Mucosa of descending colon (tissue), 3 donors: Measurements from ENCODE around the gene TMEM151B. TPM values are rescaled to one million over a fixed set of nuclear protein-coding genes. Genes with fewer than 3 reads are reported as not detected.

ENCODE experiments used
- ATAC-seq: fragments of 200-7000 bp; cut with Tn5 transposase; one replicate; pipeline ENCODE4 v1.9.1; 2020; ENCODE audit warnings: mild to moderate bottlenecking, moderate library complexity
- DNase-seq, 3 donors: peaks; one replicate each; pipeline ENCODE4 v3.0.0-alpha.2; 2020
- H3K36me3 ChIP-seq: fragments of 200-600 bp; one replicate; pipeline ENCODE4 v1.8.0; 2021; ENCODE audit warnings: low read depth, mild to moderate bottlenecking
- H3K4me1 ChIP-seq: fragments of 200-600 bp; one replicate; pipeline ENCODE4 v1.8.0; 2021; ENCODE audit warnings: low read depth, mild to moderate bottlenecking
- H3K4me3 ChIP-seq: fragments of 200-600 bp; one replicate; pipeline ENCODE4 v1.8.0; 2021; ENCODE audit warnings: mild to moderate bottlenecking
- H3K9me3 ChIP-seq: fragments of 200-600 bp; one replicate; pipeline ENCODE4 v1.8.0; 2021; ENCODE audit warnings: mild to moderate bottlenecking
- intact Hi-C, 2 donors: fragments of 100-400 bp; cut with DNase I in 1 of 2; cut with micrococcal nuclease in 1 of 2; formaldehyde crosslinking; loops; one replicate each; pipeline versions ENCODE4 v1.11.0 to v1.11.1; 2022; cut with DNase I, micrococcal nuclease
- total RNA-seq, 3 donors: library from RNA; stranded (reverse); fragmentation: NEBNext Ultra II Directional in 2 of 3; extraction: Animal tissue kit (Norgen Biotek cat#: 25700) in 2 of 3; gene quantifications; one replicate each; pipeline versions ENCODE4 v1.2.1 to v1.2.4, GENCODE V29; 2021 to 2023
- TF ChIP-seq, protein P1 (sequence below): fragments of 200-600 bp; IDR thresholded peaks from one replicate; pipeline ENCODE4 v1.8.0; 2022; ENCODE audit warnings: antibody characterized with exemption, mild to moderate bottlenecking
- donor health status: DM: no; HTN: no; CAD: no; lungs with moderate emphysema.
- donor health status: DM: no; HTN: no; CAD: no.
- donor health status: DM: no; HTN: yes; CAD: no.

Gene TMEM151B
- total RNA-seq, 3 donors from 2014 or later: 0.17 to 1.4 (median 0.31) TPM

DNA sequence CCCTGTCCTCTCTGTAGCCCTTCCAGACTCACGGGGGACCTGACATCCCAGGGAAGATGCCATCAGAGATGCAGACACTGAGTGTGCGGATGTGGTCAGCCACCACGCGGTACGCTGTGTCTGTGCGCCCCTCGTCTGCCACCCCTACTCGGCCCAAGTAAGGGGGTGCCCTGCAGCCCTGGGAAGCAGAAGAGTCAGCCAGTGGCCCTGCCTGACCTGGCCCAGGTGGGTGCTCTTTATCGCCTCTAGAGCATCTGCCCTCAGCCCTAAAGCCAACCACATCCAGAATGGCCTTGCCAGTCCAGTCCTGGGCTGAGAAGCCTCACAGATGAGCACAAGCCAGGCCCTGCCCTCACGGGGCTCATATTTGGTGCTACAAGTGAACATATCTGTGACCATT is 37.0 kb downstream of the TMEM151B start:
- TF ChIP-seq, protein P1, sequence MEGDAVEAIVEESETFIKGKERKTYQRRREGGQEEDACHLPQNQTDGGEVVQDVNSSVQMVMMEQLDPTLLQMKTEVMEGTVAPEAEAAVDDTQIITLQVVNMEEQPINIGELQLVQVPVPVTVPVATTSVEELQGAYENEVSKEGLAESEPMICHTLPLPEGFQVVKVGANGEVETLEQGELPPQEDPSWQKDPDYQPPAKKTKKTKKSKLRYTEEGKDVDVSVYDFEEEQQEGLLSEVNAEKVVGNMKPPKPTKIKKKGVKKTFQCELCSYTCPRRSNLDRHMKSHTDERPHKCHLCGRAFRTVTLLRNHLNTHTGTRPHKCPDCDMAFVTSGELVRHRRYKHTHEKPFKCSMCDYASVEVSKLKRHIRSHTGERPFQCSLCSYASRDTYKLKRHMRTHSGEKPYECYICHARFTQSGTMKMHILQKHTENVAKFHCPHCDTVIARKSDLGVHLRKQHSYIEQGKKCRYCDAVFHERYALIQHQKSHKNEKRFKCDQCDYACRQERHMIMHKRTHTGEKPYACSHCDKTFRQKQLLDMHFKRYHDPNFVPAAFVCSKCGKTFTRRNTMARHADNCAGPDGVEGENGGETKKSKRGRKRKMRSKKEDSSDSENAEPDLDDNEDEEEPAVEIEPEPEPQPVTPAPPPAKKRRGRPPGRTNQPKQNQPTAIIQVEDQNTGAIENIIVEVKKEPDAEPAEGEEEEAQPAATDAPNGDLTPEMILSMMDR: no peak

DNA sequence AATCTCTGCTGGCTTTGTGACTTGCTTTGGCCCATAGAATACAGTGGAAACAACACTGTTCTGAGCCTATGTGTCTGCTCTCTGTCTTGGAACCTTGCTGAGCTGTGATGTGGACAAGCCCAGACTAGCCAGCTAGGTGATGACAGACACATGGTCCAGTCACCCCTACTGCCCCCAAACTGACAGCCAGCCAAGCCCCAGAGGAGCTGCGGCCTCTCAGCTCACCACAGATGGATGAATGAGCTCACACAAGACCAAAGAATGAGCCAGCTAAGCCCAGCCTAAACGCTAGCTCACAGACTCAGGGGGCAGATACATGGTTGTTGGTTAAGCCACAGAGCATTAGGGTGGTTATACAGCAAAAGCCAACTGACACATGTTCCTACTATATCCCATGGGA is 38.8 kb downstream of the TMEM151B start:
- Histone ChIP-seq H3K4me3 (no peak overlapping the region), H3K36me3 (no peaks in the 10 kb centered on the region), H3K9me3 (no peaks in the 10 kb centered on the region), H3K4me1 (peaks cover 13% of the 10 kb centered on the region)
- TF ChIP-seq, protein P1: no peak
- DNase-seq: no peak
- no peak for ATAC-seq
- intact Hi-C loops: no loop called here

More for the DNA sequence above, 37.0 kb downstream of the TMEM151B start:
- DNase-seq: no peak
- intact Hi-C loops: no loop called here
- H3K4me3 ChIP-seq: no peak overlapping the region
- H3K36me3 ChIP-seq: no peaks in the 10 kb centered on the region
- no peaks in the 10 kb centered on the region for H3K9me3 ChIP-seq
- ATAC-seq: no peak
- H3K4me1 ChIP-seq: peaks cover 9% of the 10 kb centered on the region

DNA sequence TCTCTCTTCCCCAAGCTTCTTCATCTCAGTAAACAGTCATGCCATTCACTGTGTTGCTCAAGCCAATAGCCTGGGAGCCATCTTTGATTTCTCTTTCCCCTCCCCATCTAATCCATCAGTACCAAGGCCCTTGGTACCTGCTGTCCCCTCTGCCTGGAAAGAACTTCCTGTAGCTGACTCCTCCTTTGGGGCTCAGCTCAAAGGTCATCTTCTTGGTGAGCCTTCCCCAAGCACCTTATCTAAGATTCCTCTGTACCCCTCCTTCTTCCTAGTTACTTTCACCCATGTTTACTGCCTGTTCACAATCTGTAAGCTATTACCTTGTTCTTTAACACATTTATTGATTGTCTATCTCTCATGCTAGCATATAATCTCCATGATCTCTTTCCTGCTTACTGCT is 39.4 kb downstream of the TMEM151B start:
- Histone ChIP-seq H3K4me3 (no peak overlapping the region), H3K4me1 (peaks cover 13% of the 10 kb centered on the region), H3K9me3 (no peaks in the 10 kb centered on the region), H3K36me3 (no peaks in the 10 kb centered on the region)
- TF ChIP-seq, protein P1: no peak
- intact Hi-C loops: no loop called here
- peak in 1 of 3 donors; percentile 40 for DNase-seq
- peak; percentile 58 for ATAC-seq

DNA sequence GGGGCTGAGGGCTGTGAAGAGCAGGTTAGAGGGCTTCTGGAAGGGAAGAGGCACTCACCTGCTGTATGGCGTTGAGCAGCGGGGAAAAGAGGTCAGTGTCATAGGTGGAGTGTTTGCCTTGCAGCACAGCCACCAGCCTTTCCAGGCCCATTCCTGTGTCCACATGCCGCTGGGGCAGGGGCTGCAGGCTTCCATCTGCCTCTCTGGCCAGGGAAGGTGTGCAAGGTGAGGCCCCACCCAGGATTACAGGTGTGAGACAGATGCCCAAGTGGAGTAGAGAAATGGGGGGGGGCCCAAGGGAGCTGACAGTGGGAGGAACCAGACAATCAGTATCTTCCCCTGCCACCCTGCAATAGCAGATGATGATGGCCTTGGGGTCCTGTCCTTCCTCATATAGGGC is 40.0 kb downstream of the TMEM151B start:
- Histone ChIP-seq H3K4me1 (peaks cover 13% of the 10 kb centered on the region), H3K4me3 (no peak overlapping the region), H3K36me3 (no peaks in the 10 kb centered on the region), H3K9me3 (no peaks in the 10 kb centered on the region)
- ATAC-seq (no peak), DNase-seq (no peak)
- TF ChIP-seq, protein P1: no peak
- intact Hi-C loops: no loop called here

DNA sequence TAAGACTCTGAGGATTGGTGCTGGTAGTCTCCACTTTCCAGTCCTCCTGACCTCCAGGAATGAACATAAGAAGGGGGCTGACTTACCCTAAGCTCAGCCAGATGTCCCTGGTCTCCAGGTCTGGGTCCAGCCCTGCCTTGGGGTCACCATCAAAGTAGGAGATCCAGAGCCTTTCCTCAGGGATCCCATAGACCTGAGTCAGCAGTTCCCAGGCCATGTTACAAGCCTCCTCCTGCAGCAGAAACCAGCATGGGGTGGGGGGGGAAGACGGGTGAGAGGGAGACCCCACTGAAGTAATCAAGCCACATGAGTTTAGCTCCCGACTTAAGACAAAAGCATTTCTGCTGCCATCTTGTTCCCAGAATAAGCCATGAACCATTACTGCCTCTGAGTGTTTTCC is 41.1 kb downstream of the TMEM151B start:
- no peak overlapping the region for H3K4me3 ChIP-seq
- ATAC-seq (no peak), DNase-seq (no peak)
- intact Hi-C loops: no loop called here
- H3K4me1 ChIP-seq: peaks cover 13% of the 10 kb centered on the region
- TF ChIP-seq, protein P1: no peak
- no peaks in the 10 kb centered on the region for H3K9me3 ChIP-seq
- no peaks in the 10 kb centered on the region for H3K36me3 ChIP-seq

DNA sequence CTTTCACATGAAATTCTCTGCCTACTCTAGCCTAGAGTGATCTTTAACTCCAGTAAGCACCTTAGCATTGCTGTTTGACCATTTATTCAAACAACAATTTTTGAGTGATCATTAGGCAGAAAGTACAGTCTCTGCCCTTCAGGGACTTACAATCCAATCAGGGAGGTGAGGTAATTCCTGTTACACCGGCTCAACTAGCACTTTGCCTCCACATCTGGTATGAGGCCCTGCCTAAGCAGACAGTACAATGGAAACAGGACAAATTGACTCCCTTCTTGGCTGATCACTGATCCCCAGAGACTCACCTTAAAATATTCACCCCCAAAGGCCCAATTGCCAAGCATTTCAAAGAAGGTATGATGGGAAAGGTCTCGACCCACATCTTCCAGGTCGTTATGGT is 41.5 kb downstream of the TMEM151B start:
- no peaks in the 10 kb centered on the region for H3K9me3 ChIP-seq
- peaks cover 13% of the 10 kb centered on the region for H3K4me1 ChIP-seq
- intact Hi-C loops: no loop called here
- TF ChIP-seq, protein P1: no peak
- H3K36me3 ChIP-seq: no peaks in the 10 kb centered on the region
- no peak for DNase-seq
- no peak overlapping the region for H3K4me3 ChIP-seq
- ATAC-seq: no peak
